HepG2 (cell line): ENCODE results near the gene TWNK. TPM values are rescaled to one million over a fixed set of nuclear protein-coding genes. Genes with fewer than 3 reads are reported as not detected.

Experiments used
- CHD2 ChIP-seq: IDR thresholded peaks from 2 replicates; pipeline ENCODE4 v1.6.1; 2011; ENCODE audit warnings: low read depth, low read length, improper control_type of control experiment
- NR2F1 ChIP-seq, 2 experiments: fragments of 450-650 bp in 1 of 2; formaldehyde crosslinking in 1 of 2; IDR thresholded peaks; 2 replicates each; pipeline versions ENCODE4 v1.5.0 to v1.6.1; 2016 to 2020; ENCODE audit warnings: mild to moderate bottlenecking in 1 of 2, missing compliant biosample characterization in 1 of 2, missing genetic modification reagents in 1 of 2, moderate library complexity in 1 of 2
- PATZ1 ChIP-seq: sonication (generic); formaldehyde crosslinking; IDR thresholded peaks from 2 replicates; pipeline ENCODE4 v1.4.0; 2020; ENCODE audit warnings: missing genetic modification reagents
- POGK ChIP-seq: sonication (generic); formaldehyde crosslinking; conservative IDR thresholded peaks from 2 replicates; pipeline ENCODE4 v1.8.0; 2022; ENCODE audit warnings: mild to moderate bottlenecking, moderate library complexity, missing genetic modification reagents
- TCF7 ChIP-seq: sonication (generic); IDR thresholded peaks from 2 replicates; pipeline ENCODE4 v1.6.1; 2016; ENCODE audit warnings: antibody characterized with exemption, low read depth
- ZBTB21 ChIP-seq: sonication (generic); formaldehyde crosslinking; IDR thresholded peaks from 2 replicates; pipeline ENCODE4 v1.4.0; 2020; ENCODE audit warnings: missing genetic modification reagents
- ZBTB33 ChIP-seq: sonication (generic); formaldehyde crosslinking; IDR thresholded peaks from 2 replicates; pipeline ENCODE4 v1.4.0; 2020; ENCODE audit warnings: missing genetic modification reagents
- ZBTB43 ChIP-seq: sonication (generic); formaldehyde crosslinking; conservative IDR thresholded peaks from 2 replicates; pipeline ENCODE4 v1.4.0; 2020; ENCODE audit warnings: missing genetic modification reagents
- ZNF20 ChIP-seq: sonication (generic); formaldehyde crosslinking; IDR thresholded peaks from 2 replicates; pipeline ENCODE4 v1.4.0; 2020; ENCODE audit warnings: mild to moderate bottlenecking, moderate library complexity, missing genetic modification reagents
- ZNF510 ChIP-seq: sonication (generic); formaldehyde crosslinking; IDR thresholded peaks from 2 replicates; pipeline ENCODE4 v1.4.0; 2020; ENCODE audit warnings: low read depth, mild to moderate bottlenecking, missing genetic modification reagents
- ZNF788 ChIP-seq: sonication (generic); formaldehyde crosslinking; IDR thresholded peaks from 2 replicates; pipeline ENCODE4 v1.5.0; 2020; ENCODE audit warnings: mild to moderate bottlenecking, missing genetic modification reagents, borderline replicate concordance
- polyA plus RNA-seq, 8 experiments: library from polyadenylated mRNA; depleted of rRNA in 3 of 8; stranded (reverse) in 7 of 8; unstranded in 1 of 8; fragments of >200 nt; fragmentation: Illumina TruSeq in 4 of 8; extraction: Trizol in 4 of 8; gene quantifications; 2 replicates each; pipeline versions ENCODE4 v1.2.1 to v1.2.3, GENCODE V29; 2011 to 2016; ENCODE audit warnings: low read depth in 4 of 8, missing spikeins in 1 of 8, mixed read lengths in 1 of 8; ENCODE audit not compliant: insufficient read depth in 1 of 8
- total RNA-seq, 5 experiments: library from RNA; depleted of rRNA; stranded (reverse); fragments of >200 nt; fragmentation: Illumina TruSeq; extraction: Trizol; gene quantifications; 2 replicates each; pipeline ENCODE4 v1.2.3, GENCODE V29; 2016; ENCODE audit warnings: low read depth in 1 of 5
- TF ChIP-seq, protein P1 (sequence below): IDR thresholded peaks from 2 replicates; pipeline ENCODE4 v1.6.1; 2016; ENCODE audit warnings: mild to moderate bottlenecking, missing biosample characterization, missing genetic modification reagents
- TF ChIP-seq, protein P2 (sequence below): sonication (generic); formaldehyde crosslinking; IDR thresholded peaks from 2 replicates; pipeline ENCODE4 v1.8.1; 2023; ENCODE audit warnings: mild to moderate bottlenecking, moderate library complexity, missing genetic modification reagents
- TF ChIP-seq, protein P3 (sequence below): sonication (generic); formaldehyde crosslinking; IDR thresholded peaks from 2 replicates; pipeline ENCODE4 v1.4.0; 2020; ENCODE audit warnings: missing genetic modification reagents
- TF ChIP-seq, protein P4 (sequence below): sonication (generic); formaldehyde crosslinking; conservative IDR thresholded peaks from 2 replicates; pipeline ENCODE4 v1.8.1; 2023; ENCODE audit warnings: missing genetic modification reagents

TWNK gene
- total and polyA plus RNA-seq, 2 of the 13 experiments (the other 11 are each of a cell fraction or from before 2014, with no cell fraction given): 10.7 to 16.5 TPM

- TF ChIP-seq, protein P1, sequence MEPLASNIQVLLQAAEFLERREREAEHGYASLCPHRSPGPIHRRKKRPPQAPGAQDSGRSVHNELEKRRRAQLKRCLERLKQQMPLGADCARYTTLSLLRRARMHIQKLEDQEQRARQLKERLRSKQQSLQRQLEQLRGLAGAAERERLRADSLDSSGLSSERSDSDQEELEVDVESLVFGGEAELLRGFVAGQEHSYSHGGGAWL (CRISPR knock-in tag): peak; percentile 24; the same call in 1 of the 2 replicates
- TF ChIP-seq, protein P2, sequence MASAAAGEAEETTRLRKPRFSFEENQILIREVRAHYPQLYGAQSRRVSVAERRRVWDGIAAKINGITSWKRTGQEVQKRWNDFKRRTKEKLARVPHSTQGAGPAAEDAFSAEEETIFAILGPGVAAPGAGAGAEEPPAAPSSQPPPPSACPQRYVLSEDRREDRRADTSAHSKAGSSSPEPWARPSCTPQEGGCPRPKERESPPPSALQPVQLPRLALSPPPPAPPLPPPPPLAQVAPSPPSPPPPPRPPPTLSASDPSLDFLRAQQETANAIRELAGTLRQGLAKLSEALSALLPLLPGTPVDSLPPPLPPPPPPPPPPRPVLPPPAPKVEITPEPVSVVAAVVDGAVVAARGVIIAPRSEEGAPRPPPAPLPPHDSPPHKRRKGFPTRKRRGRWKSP (CRISPR knock-in tag): peak; percentile 93
- TF ChIP-seq ZBTB43 (CRISPR knock-in tag): peak; percentile 100
- peak; percentile 88 to 96 for TF ChIP-seq NR2F1 (CRISPR knock-in tag; IDR thresholded peaks at IDR 0.05)
- TF ChIP-seq PATZ1: peak; percentile 97
- peak; percentile 92 for TF ChIP-seq TCF7
- TF ChIP-seq, protein P3, sequence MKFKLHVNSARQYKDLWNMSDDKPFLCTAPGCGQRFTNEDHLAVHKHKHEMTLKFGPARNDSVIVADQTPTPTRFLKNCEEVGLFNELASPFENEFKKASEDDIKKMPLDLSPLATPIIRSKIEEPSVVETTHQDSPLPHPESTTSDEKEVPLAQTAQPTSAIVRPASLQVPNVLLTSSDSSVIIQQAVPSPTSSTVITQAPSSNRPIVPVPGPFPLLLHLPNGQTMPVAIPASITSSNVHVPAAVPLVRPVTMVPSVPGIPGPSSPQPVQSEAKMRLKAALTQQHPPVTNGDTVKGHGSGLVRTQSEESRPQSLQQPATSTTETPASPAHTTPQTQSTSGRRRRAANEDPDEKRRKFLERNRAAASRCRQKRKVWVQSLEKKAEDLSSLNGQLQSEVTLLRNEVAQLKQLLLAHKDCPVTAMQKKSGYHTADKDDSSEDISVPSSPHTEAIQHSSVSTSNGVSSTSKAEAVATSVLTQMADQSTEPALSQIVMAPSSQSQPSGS (CRISPR knock-in tag): peak; percentile 66; the same call in 1 of the 2 replicates
- no peak for TF ChIP-seq CHD2
- peak; percentile 57; the same call in 1 of the 2 replicates for TF ChIP-seq ZNF788 (CRISPR knock-in tag)
- no peak for TF ChIP-seq ZNF510 (CRISPR knock-in tag)
- TF ChIP-seq, protein P4, sequence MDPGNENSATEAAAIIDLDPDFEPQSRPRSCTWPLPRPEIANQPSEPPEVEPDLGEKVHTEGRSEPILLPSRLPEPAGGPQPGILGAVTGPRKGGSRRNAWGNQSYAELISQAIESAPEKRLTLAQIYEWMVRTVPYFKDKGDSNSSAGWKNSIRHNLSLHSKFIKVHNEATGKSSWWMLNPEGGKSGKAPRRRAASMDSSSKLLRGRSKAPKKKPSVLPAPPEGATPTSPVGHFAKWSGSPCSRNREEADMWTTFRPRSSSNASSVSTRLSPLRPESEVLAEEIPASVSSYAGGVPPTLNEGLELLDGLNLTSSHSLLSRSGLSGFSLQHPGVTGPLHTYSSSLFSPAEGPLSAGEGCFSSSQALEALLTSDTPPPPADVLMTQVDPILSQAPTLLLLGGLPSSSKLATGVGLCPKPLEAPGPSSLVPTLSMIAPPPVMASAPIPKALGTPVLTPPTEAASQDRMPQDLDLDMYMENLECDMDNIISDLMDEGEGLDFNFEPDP: no peak
- peak; percentile 42; the same call in 1 of the 2 replicates for TF ChIP-seq ZBTB21 (CRISPR knock-in tag)
- no peak; the same call in 1 of the 2 replicates for TF ChIP-seq ZBTB33
- TF ChIP-seq POGK: no peak
- TF ChIP-seq ZNF20 (CRISPR knock-in tag): no peak
These were observed 16.2 kb upstream of the TWNK start (continued) for GRCh38 chr10:100970914-100971811.
